PC-9 (cell line): ENCODE measurements around the gene RUFY3. TPM values are rescaled to one million over a fixed set of nuclear protein-coding genes. Genes with fewer than 3 reads are reported as not detected.

ENCODE experiments used
- BruUV-seq: library from RNA; stranded (reverse); fragments of 400-500 nt; replicated peaks from 2 replicates; lab custom pipeline; 2021; lab: Mats Ljungman, UMichigan
- CTCF ChIA-PET: fragments of 300-600 bp; sonication (Branson Sonifier 250); formaldehyde crosslinking; loops from one replicate; lab custom pipeline; 2022; ENCODE audit warnings: antibody characterized with exemption; lab: Charles Lee
- POLR2A ChIA-PET: fragments of 300-600 bp; sonication (Branson Sonifier 250); formaldehyde crosslinking; loops from one replicate; lab custom pipeline; 2022; ENCODE audit warnings: antibody characterized with exemption; ENCODE audit not compliant: unreplicated experiment; lab: Charles Lee
- DNase-seq, 2 experiments: peaks; one replicate each; pipeline versions ENCODE4 v3.0.0 to v3.0.0-alpha.2; 2015 to 2022; ENCODE audit warnings: mixed read lengths in 1 of 2
- H2AFZ ChIP-seq: fragments of 200-600 bp; sonication (generic); 2 replicates; pipeline ENCODE4 v1.8.1; 2017; ENCODE audit warnings: antibody characterized with exemption
- H3F3A ChIP-seq: fragments of 200-600 bp; sonication (generic); 2 replicates; pipeline ENCODE4 v1.8.1; 2017; ENCODE audit warnings: antibody characterized with exemption, mild to moderate bottlenecking, low read depth; ENCODE audit not compliant: insufficient read depth
- H3K27ac ChIP-seq: fragments of 200-600 bp; sonication (generic); 2 replicates; pipeline ENCODE4 v1.6.1; 2016; ENCODE audit warnings: mixed run types
- H3K27me3 ChIP-seq: fragments of 200-600 bp; sonication (generic); 2 replicates; pipeline ENCODE4 v1.6.1; 2016; ENCODE audit warnings: low read depth, mixed run types; ENCODE audit not compliant: insufficient read depth
- H3K36me3 ChIP-seq: fragments of 200-600 bp; sonication (generic); 2 replicates; pipeline ENCODE4 v1.6.1; 2016; ENCODE audit warnings: low read depth, mixed run types
- H3K4me1 ChIP-seq: fragments of 200-600 bp; sonication (generic); replicated peaks from 2 replicates; pipeline ENCODE4 v1.6.1; 2016; ENCODE audit warnings: mixed run types; ENCODE audit not compliant: insufficient read depth
- H3K4me2 ChIP-seq: fragments of 200-600 bp; sonication (generic); 2 replicates; pipeline ENCODE4 v1.6.1; 2017; ENCODE audit warnings: mixed run types
- H3K4me3 ChIP-seq: fragments of 200-600 bp; sonication (generic); 2 replicates; pipeline ENCODE4 v1.6.1; 2016; ENCODE audit warnings: mixed run types
- H3K79me2 ChIP-seq: fragments of 200-600 bp; sonication (generic); 2 replicates; pipeline ENCODE4 v1.6.1; 2017; ENCODE audit warnings: low read depth, mixed run types
- H3K9me2 ChIP-seq: fragments of 200-600 bp; sonication (generic); 2 replicates; pipeline ENCODE4 v1.8.1; 2017; ENCODE audit warnings: mild to moderate bottlenecking; ENCODE audit not compliant: insufficient read depth
- H3K9me3 ChIP-seq: fragments of 200-600 bp; sonication (generic); 2 replicates; pipeline ENCODE4 v1.8.1; 2016; ENCODE audit warnings: low read depth; ENCODE audit not compliant: insufficient read depth
- H4K20me1 ChIP-seq: fragments of 200-600 bp; sonication (generic); 2 replicates; pipeline ENCODE4 v1.8.1; 2017; ENCODE audit not compliant: insufficient read depth
- CTCF ChIP-seq: fragments of 200-600 bp; sonication (generic); conservative IDR thresholded peaks from 2 replicates; pipeline ENCODE4 v1.6.1; 2017; ENCODE audit warnings: mixed run types, antibody characterized with exemption, mild to moderate bottlenecking, moderate library complexity
- EZH2 ChIP-seq: fragments of 200-600 bp; sonication (generic); IDR thresholded peaks from 2 replicates; pipeline ENCODE4 v1.8.0; 2017; ENCODE audit warnings: antibody characterized with exemption, low read depth
- intact Hi-C: fragments of 100-400 bp; cut with micrococcal nuclease; formaldehyde crosslinking; loops from one replicate; pipeline ENCODE4 v1.10.0; 2022; ENCODE audit not compliant: unreplicated experiment
- total RNA-seq: library from RNA; stranded (reverse); gene quantifications from 2 replicates; pipeline ENCODE4 v1.2.3, GENCODE V29; 2021

Gene RUFY3
- total RNA-seq, 1 experiment from 2014 or later = 23.6 TPM

GRCh38 chr4:70836081-70836480 lies 114.3 kb downstream of the RUFY3 start:
- peaks cover 40% of the 10 kb centered on the region for H4K20me1 ChIP-seq
- DNase-seq = no peak
- ChIA-PET POLR2A (no interaction called here), CTCF (no interaction called here)
- no peak overlapping the region for H3K27ac ChIP-seq
- peak overlapping the region; percentile 85; the same call in 1 of the 2 replicates for H3K4me2 ChIP-seq
- H3K9me2 ChIP-seq = no peaks in the 10 kb centered on the region
- no TSS peak for BruUV-seq
- H3K4me1 ChIP-seq = peaks cover 6% of the 10 kb centered on the region
- no peaks in the 10 kb centered on the region for H3F3A ChIP-seq
- H3K9me3 ChIP-seq = no peaks in the 10 kb centered on the region
- peaks cover 7% of the 10 kb centered on the region; the same call in 1 of the 2 replicates for H3K36me3 ChIP-seq
- no peak for TF ChIP-seq EZH2
- no peak for TF ChIP-seq CTCF
- H3K79me2 ChIP-seq = peaks cover 56% of the 10 kb centered on the region
- no peaks in the 10 kb centered on the region for H3K27me3 ChIP-seq
- H2AFZ ChIP-seq = no peak overlapping the region
- H3K4me3 ChIP-seq = no peak overlapping the region
- intact Hi-C loops = loop anchor here (5.0 kb wide), 1 partner anchor 156 kb away; the partner anchor contains the start of gene DCK

GRCh38 chr4:70838204-70838603 lies 116.4 kb downstream of the RUFY3 start:
- Histone ChIP-seq H3K27ac (no peak overlapping the region), H3K27me3 (no peaks in the 10 kb centered on the region), H3K4me3 (peak overlapping the region; percentile 80), H3K4me1 (peaks cover 6% of the 10 kb centered on the region), H3K79me2 (peaks cover 51% of the 10 kb centered on the region), H3K9me3 (no peaks in the 10 kb centered on the region), H3K36me3 (peaks cover 3% of the 10 kb centered on the region; the same call in 1 of the 2 replicates), H3F3A (no peaks in the 10 kb centered on the region), H4K20me1 (peaks cover 40% of the 10 kb centered on the region), H2AFZ (no peak overlapping the region; the same call in 1 of the 2 replicates), H3K9me2 (no peaks in the 10 kb centered on the region), H3K4me2 (peak overlapping the region; percentile 85)
- ChIA-PET CTCF (interaction anchor here (0.6 kb wide), 1 partner anchor 10 kb away, joined by 12 read pairs; no protein-coding TSS in a partner anchor), POLR2A (no interaction called here)
- no TSS peak for BruUV-seq
- no peak for DNase-seq
- intact Hi-C loops = loop anchor here (2.0 to 5.0 kb wide), 2 partner anchors 65 to 154 kb away; partner anchors contain the start of genes DCK and MOB1B
- TF ChIP-seq EZH2 = no peak
- no peak for TF ChIP-seq CTCF

GRCh38 chr4:70838666-70839588 lies 117.2 kb downstream of the RUFY3 start:
- Histone ChIP-seq H4K20me1 (peaks cover 33% of the 10 kb centered on the region), H3K27me3 (no peaks in the 10 kb centered on the region), H3K9me3 (no peaks in the 10 kb centered on the region), H3K36me3 (peaks cover 3% of the 10 kb centered on the region; the same call in 1 of the 2 replicates), H3K4me3 (peak overlapping the region; percentile 80), H3K27ac (peak overlapping the region; percentile 54), H3K4me1 (peaks cover 6% of the 10 kb centered on the region), H3F3A (no peaks in the 10 kb centered on the region), H3K9me2 (no peaks in the 10 kb centered on the region), H3K4me2 (peak overlapping the region; percentile 85), H3K79me2 (peaks cover 48% of the 10 kb centered on the region), H2AFZ (peak overlapping the region; percentile 71)
- intact Hi-C loops = loop anchor here (2.0 to 5.0 kb wide), 2 partner anchors 64 to 153 kb away; partner anchors contain the start of genes DCK and MOB1B
- BruUV-seq = TSS peak; percentile 52
- peak in 1 of 2 experiments; percentile 29 for DNase-seq
- CTCF ChIA-PET = interaction anchor here (0.6 kb wide), 1 partner anchor 155 kb away, joined by 4 read pairs; the partner anchor contains the start of gene DCK
- POLR2A ChIA-PET = interaction anchor here (0.5 kb wide), 1 partner anchor 40 kb away, joined by 3 read pairs; no protein-coding TSS in a partner anchor
- TF ChIP-seq EZH2 (no peak), CTCF (no peak)
